Kidney epithelial cell (primary cell): ENCODE results near the gene TM7SF2. TPM values are rescaled to one million over a fixed set of nuclear protein-coding genes. Genes with fewer than 3 reads are reported as not detected.

ENCODE experiments used
- DNase-seq: peaks from one replicate; pipeline ENCODE4 v3.0.0-alpha.2; 2010; ENCODE audit warnings: low read depth
- H3K27me3 ChIP-seq: 2 replicates; pipeline ENCODE4 v1.6.0; 2011; ENCODE audit warnings: low read length; ENCODE audit not compliant: control insufficient read depth, insufficient read depth
- H3K36me3 ChIP-seq: 2 replicates; pipeline ENCODE4 v1.5.1; 2011; ENCODE audit warnings: low read length; ENCODE audit not compliant: control insufficient read depth, insufficient read depth
- H3K4me3 ChIP-seq: 2 replicates; pipeline ENCODE4 v1.5.1; 2011; ENCODE audit warnings: low read depth, mild to moderate bottlenecking, control low read depth, low read length
- CTCF ChIP-seq: IDR thresholded peaks from 2 replicates; pipeline ENCODE4 v1.5.1; 2011; ENCODE audit warnings: mild to moderate bottlenecking, moderate library complexity, low read length, control low read depth, inconsistent platforms; ENCODE audit not compliant: insufficient read depth, poor library complexity, severe bottlenecking
- total RNA-seq: library from RNA; depleted of rRNA; stranded (reverse); fragments of >200 nt; gene quantifications from 2 replicates; pipeline ENCODE4 v1.2.3, GENCODE V29; 2015

Gene TM7SF2
- total RNA-seq, 1 donor from 2014 or later: 42.6 TPM

DNA sequence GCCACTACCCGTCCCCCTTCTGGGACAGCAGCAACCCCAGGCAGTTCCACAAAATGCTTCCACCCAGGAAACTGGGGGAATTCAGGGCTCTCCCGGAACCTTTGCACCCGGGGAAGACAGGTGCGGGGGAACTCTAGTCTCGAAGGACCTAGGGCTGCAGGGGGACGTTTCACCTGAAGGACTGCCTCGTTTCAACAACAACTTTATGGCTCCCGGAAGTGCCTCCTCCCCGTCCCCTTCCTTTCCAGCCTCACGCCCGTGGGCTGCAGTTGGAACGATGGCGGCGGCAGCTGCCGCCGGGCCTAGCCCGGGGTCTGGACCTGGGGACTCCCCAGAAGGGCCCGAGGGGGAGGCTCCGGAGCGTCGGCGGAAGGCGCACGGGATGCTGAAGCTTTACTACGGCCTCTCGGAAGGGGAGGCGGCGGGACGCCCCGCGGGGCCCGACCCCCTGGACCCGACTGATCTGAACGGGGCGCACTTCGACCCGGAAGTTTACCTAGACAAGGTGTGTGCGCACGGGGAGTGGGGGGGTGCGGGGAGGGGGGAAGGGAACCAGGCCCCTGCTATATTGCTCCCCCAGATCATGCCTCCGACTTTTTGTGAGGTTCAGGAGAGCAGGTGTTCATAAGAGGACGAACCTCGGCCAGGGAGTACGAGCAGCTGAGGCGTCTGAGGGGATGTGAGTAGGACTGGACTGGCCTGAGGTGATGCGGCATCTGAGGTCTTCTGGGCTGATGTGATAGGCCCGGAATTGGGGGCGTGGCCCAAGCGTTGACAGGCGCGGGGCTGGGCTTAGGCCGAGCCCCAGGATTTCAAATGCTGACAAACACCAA is 15.5 kb upstream of the TM7SF2 start, which contains the start of gene VPS51:
TSS of gene VPS51 (plus strand) at position 241 of the 833 bp plus-strand sequence. CDS start at position 278, 37 bp downstream.
- Histone ChIP-seq H3K36me3 (no peaks in the 10 kb centered on the region), H3K27me3 (no peaks in the 10 kb centered on the region), H3K4me3 (peak within 1 kb of the TSS; percentile 67)
- no peak for TF ChIP-seq CTCF
- no peak for DNase-seq

- no peak for TF ChIP-seq CTCF
These were observed 14.7 kb upstream of the TM7SF2 start for GRCh38 chr11:65096926-65097325.

GRCh38 chr11:65100674-65101350 is 10.9 kb upstream of the TM7SF2 start:
- no peaks in the 10 kb centered on the region for H3K27me3 ChIP-seq
- DNase-seq: no peak
- H3K36me3 ChIP-seq: peaks cover 2% of the 10 kb centered on the region
- no peak overlapping the region for H3K4me3 ChIP-seq
- TF ChIP-seq CTCF: peak; percentile 8

More at GRCh38 chr11:65096926-65097325, 14.7 kb upstream of the TM7SF2 start:
- H3K36me3 ChIP-seq: no peaks in the 10 kb centered on the region
- peak overlapping the region; percentile 67 for H3K4me3 ChIP-seq
- no peaks in the 10 kb centered on the region for H3K27me3 ChIP-seq
- DNase-seq: no peak

DNA sequence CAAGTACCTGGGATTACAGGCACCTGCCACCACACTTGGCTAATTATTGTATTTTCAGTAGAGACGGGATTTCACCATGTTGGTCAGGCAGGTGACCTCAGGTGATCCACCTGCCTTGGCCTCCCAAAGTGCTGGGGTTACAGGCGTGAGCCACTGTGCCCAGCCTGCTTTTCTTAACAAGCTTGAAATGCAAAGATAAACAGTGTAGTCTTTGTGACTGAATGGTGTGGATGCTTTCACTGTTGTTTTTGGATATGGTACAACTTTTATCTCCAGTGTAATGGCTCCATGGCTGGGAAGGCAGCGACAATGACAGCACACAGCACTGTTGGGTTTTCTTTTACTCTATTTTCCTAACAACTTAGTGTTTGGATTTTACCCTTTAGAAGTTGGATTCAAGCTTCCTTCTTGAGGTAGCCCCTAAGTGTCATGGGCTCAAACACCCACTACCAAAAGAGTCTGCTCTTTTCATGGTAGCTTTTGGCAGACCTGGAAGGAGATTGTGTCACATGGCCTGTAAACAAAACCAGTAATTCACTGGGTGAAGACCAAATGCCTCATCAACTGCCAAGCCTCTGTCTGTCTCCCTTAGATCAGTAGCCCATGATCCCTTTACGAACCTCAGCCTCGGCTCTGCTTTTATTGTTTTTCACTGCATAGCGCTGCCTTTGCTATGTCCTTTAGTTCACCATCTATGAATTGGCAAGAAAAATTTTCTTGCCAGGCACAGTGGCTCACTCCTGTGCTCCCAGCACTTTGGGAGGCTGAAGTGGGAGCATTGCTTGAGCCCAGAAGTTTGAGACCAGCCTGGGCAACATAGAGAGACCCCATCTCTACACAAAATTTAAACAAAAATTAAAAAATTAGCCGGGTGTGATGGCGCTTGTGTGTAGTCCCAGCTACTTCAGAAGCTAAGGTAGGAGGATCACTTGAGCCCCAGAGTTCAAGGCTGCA is 9.3 kb upstream of the TM7SF2 start:
- TF ChIP-seq CTCF: no peak
- Histone ChIP-seq H3K27me3 (no peaks in the 10 kb centered on the region), H3K4me3 (no peak overlapping the region), H3K36me3 (peaks cover 2% of the 10 kb centered on the region)
- no peak for DNase-seq

- Histone ChIP-seq H3K27me3 (no peaks in the 10 kb centered on the region), H3K36me3 (peaks cover 2% of the 10 kb centered on the region), H3K4me3 (no peak overlapping the region)
- TF ChIP-seq CTCF: no peak
- no peak for DNase-seq
These were observed 8.2 kb upstream of the TM7SF2 start for GRCh38 chr11:65103476-65103875.
